Measurements from ENCODE around the gene PIP5K1C. TPM values are rescaled to one million over a fixed set of nuclear protein-coding genes. Genes with fewer than 3 reads are reported as not detected.

The PIP5K1C gene
- total and polyA plus RNA-seq, 10 of the 15 experiments (the other 5 are each of a cell fraction or from before 2014, with no cell fraction given) = 0.39 to 19.6 (median 5.3) TPM

DNA sequence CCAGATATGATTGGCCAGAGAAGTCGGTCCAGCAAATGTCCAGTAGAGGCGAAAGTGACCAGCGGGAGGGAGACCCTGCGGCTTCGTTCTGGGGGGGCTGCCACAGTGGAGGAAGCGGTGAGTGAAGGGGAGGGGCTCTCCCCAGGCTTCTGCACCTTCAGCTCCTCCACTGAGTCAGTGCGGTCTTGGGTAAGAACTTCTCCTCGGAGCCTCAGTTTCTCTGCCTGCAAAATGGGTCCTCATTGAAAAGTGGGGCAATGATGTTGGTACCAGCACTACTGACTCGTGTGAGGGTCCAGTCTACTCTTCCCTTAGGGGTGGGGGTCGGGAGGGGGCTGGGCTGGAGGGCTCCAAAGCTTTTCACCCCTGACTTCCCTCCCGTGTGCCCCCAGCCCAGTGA is 110.8 kb downstream of the PIP5K1C start:
- no peak for DNase-seq (ENCODE audit: low read depth, low spot score)
- CTCF ChIA-PET = no interaction called here
- RAD21 ChIA-PET (ENCODE audit: unreplicated experiment) = interaction anchor here (0.8 kb wide), 1 partner anchor 16 kb away, joined by 3 read pairs; no protein-coding TSS in a partner anchor
- POLR2A ChIA-PET = no interaction called here
- Histone ChIP-seq H2AFZ (ENCODE audit: control insufficient read depth, low read depth, low read length) (no peak overlapping the region), H3K79me2 (ENCODE audit: control insufficient read depth, insufficient read depth, low read length) (no peaks in the 10 kb centered on the region), H3K9ac (ENCODE audit: control insufficient read depth, insufficient read depth, low read length) (no peak overlapping the region), H3K9me3 (replicated peaks; ENCODE audit: control insufficient read depth, insufficient read depth, low read length) (peaks cover 2% of the 10 kb centered on the region; the same call in 1 of the 3 replicates), H3K4me2 (ENCODE audit: control insufficient read depth, insufficient read depth) (no peak overlapping the region), H4K20me1 (ENCODE audit: control insufficient read depth, insufficient read depth) (no peaks in the 10 kb centered on the region), H3K36me3 (ENCODE audit: control insufficient read depth in 2 of 2, insufficient read depth in 2 of 2, low read length in 1 of 2) (no peaks in the 10 kb centered on the region), H3K4me3 (no peak overlapping the region), H3K27me3 (replicated peaks in 1 of 2; ENCODE audit: control insufficient read depth in 2 of 2, insufficient read depth in 2 of 2, low read length in 1 of 2) (peaks cover 0 to 2% of the 10 kb centered on the region in 2 experiments; a peak in 1 of 4 replicates), H3K27ac (ENCODE audit: control insufficient read depth, insufficient read depth) (no peak overlapping the region), H3K4me1 (ENCODE audit: control insufficient read depth, insufficient read depth, low read length) (no peaks in the 10 kb centered on the region)
- in situ Hi-C loops (cut with MboI) = no loop called here
- intact Hi-C loops (cut with micrococcal nuclease; ENCODE audit: unreplicated experiment) = no loop called here
- no peak for FAIRE-seq
- SMC1A ChIA-PET (ENCODE audit: uncharacterized antibody, unreplicated experiment) = no interaction called here
- ATAC-seq = no peak
- WGBS (ENCODE audit: insufficient coverage, insufficient replicate concordance, low lambda C conversion rate, missing lambda C conversion rate) = 57% methylated on average over 11 of the region's 11 CpGs
- no TSS peak for BruUV-seq (replicated peaks)
- TF ChIP-seq SUPT20H (IDR thresholded peaks at IDR 0.05; ENCODE audit: borderline replicate concordance, control insufficient read depth, low read depth, low read length) (no peak), GABPA (IDR thresholded peaks at IDR 0.05; ENCODE audit: low read depth) (no peak), MYB (IDR thresholded peaks at IDR 0.05; ENCODE audit: borderline replicate concordance, low read depth, low read length) (no peak), YY1 (IDR thresholded peaks at IDR 0.05; ENCODE audit: low read depth, low read length) (no peak), FOXK2 (IDR thresholded peaks at IDR 0.05) (no peak), KDM1A (IDR thresholded peaks at IDR 0.05; ENCODE audit: borderline replicate concordance) (no peak), RB1 (IDR thresholded peaks at IDR 0.05; ENCODE audit: borderline replicate concordance) (no peak), MEF2A (IDR thresholded peaks at IDR 0.05; ENCODE audit: insufficient read depth, low read depth, low read length) (no peak), SRF (IDR thresholded peaks at IDR 0.05; ENCODE audit: low read depth in 2 of 2, low read length in 2 of 2) (no peak), ZNF217 (IDR thresholded peaks at IDR 0.05) (no peak)
- TF ChIP-seq, protein P1, sequence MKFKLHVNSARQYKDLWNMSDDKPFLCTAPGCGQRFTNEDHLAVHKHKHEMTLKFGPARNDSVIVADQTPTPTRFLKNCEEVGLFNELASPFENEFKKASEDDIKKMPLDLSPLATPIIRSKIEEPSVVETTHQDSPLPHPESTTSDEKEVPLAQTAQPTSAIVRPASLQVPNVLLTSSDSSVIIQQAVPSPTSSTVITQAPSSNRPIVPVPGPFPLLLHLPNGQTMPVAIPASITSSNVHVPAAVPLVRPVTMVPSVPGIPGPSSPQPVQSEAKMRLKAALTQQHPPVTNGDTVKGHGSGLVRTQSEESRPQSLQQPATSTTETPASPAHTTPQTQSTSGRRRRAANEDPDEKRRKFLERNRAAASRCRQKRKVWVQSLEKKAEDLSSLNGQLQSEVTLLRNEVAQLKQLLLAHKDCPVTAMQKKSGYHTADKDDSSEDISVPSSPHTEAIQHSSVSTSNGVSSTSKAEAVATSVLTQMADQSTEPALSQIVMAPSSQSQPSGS (IDR thresholded peaks at IDR 0.05; ENCODE audit: low read length) = no peak
- TF ChIP-seq, protein P2, sequence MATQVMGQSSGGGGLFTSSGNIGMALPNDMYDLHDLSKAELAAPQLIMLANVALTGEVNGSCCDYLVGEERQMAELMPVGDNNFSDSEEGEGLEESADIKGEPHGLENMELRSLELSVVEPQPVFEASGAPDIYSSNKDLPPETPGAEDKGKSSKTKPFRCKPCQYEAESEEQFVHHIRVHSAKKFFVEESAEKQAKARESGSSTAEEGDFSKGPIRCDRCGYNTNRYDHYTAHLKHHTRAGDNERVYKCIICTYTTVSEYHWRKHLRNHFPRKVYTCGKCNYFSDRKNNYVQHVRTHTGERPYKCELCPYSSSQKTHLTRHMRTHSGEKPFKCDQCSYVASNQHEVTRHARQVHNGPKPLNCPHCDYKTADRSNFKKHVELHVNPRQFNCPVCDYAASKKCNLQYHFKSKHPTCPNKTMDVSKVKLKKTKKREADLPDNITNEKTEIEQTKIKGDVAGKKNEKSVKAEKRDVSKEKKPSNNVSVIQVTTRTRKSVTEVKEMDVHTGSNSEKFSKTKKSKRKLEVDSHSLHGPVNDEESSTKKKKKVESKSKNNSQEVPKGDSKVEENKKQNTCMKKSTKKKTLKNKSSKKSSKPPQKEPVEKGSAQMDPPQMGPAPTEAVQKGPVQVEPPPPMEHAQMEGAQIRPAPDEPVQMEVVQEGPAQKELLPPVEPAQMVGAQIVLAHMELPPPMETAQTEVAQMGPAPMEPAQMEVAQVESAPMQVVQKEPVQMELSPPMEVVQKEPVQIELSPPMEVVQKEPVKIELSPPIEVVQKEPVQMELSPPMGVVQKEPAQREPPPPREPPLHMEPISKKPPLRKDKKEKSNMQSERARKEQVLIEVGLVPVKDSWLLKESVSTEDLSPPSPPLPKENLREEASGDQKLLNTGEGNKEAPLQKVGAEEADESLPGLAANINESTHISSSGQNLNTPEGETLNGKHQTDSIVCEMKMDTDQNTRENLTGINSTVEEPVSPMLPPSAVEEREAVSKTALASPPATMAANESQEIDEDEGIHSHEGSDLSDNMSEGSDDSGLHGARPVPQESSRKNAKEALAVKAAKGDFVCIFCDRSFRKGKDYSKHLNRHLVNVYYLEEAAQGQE (IDR thresholded peaks at IDR 0.05; ENCODE audit: low read depth, low read length) = no peak
- TF ChIP-seq, protein P3, sequence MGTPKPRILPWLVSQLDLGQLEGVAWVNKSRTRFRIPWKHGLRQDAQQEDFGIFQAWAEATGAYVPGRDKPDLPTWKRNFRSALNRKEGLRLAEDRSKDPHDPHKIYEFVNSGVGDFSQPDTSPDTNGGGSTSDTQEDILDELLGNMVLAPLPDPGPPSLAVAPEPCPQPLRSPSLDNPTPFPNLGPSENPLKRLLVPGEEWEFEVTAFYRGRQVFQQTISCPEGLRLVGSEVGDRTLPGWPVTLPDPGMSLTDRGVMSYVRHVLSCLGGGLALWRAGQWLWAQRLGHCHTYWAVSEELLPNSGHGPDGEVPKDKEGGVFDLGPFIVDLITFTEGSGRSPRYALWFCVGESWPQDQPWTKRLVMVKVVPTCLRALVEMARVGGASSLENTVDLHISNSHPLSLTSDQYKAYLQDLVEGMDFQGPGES (IDR thresholded peaks at IDR 0.05) = no peak
- TF ChIP-seq, protein P4, sequence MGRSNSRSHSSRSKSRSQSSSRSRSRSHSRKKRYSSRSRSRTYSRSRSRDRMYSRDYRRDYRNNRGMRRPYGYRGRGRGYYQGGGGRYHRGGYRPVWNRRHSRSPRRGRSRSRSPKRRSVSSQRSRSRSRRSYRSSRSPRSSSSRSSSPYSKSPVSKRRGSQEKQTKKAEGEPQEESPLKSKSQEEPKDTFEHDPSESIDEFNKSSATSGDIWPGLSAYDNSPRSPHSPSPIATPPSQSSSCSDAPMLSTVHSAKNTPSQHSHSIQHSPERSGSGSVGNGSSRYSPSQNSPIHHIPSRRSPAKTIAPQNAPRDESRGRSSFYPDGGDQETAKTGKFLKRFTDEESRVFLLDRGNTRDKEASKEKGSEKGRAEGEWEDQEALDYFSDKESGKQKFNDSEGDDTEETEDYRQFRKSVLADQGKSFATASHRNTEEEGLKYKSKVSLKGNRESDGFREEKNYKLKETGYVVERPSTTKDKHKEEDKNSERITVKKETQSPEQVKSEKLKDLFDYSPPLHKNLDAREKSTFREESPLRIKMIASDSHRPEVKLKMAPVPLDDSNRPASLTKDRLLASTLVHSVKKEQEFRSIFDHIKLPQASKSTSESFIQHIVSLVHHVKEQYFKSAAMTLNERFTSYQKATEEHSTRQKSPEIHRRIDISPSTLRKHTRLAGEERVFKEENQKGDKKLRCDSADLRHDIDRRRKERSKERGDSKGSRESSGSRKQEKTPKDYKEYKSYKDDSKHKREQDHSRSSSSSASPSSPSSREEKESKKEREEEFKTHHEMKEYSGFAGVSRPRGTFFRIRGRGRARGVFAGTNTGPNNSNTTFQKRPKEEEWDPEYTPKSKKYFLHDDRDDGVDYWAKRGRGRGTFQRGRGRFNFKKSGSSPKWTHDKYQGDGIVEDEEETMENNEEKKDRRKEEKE (IDR thresholded peaks at IDR 0.05) = no peak
